HepG2 (cell line): ENCODE measurements around the gene SAPCD1. TPM values are rescaled to one million over a fixed set of nuclear protein-coding genes. Genes with fewer than 3 reads are reported as not detected.

ENCODE experiments used
- AGO2 ChIP-seq: fragments of 200-400 bp; formaldehyde crosslinking; optimal IDR thresholded peaks from 2 replicates; pipeline ENCODE3; 2017; ENCODE audit warnings: mild to moderate bottlenecking, low read depth, low read length, moderate library complexity
- AHR ChIP-seq: IDR thresholded peaks from 2 replicates; pipeline ENCODE4 v1.6.1; 2018; ENCODE audit warnings: missing genetic modification reagents, missing compliant biosample characterization
- GLMP ChIP-seq: sonication (generic); formaldehyde crosslinking; IDR thresholded peaks from 2 replicates; pipeline ENCODE4 v1.9.0; 2021; ENCODE audit warnings: missing genetic modification reagents, mild to moderate bottlenecking, borderline replicate concordance
- JARID2 ChIP-seq: sonication (generic); formaldehyde crosslinking; IDR thresholded peaks from 2 replicates; pipeline ENCODE4 v1.8.1; 2023; ENCODE audit warnings: missing genetic modification reagents, inconsistent platforms; ENCODE audit not compliant: insufficient replicate concordance
- MYPOP ChIP-seq: sonication (generic); formaldehyde crosslinking; IDR thresholded peaks from 2 replicates; pipeline ENCODE4 v1.8.1; 2023; ENCODE audit warnings: mild to moderate bottlenecking, moderate library complexity, missing genetic modification reagents
- POLR2A ChIP-seq, 2 experiments: IDR thresholded peaks; 2 replicates each; pipeline ENCODE4 v1.6.1; 2011; ENCODE audit warnings: low read depth in 2 of 2, low read length in 2 of 2, mild to moderate bottlenecking in 1 of 2, moderate library complexity in 1 of 2; ENCODE audit not compliant: insufficient read depth in 1 of 2
- TEAD3 ChIP-seq: optimal IDR thresholded peaks from 2 replicates; pipeline ENCODE3; 2016; ENCODE audit warnings: borderline replicate concordance
- TMF1 ChIP-seq: sonication (generic); formaldehyde crosslinking; IDR thresholded peaks from 2 replicates; pipeline ENCODE4 v1.8.1; 2022; ENCODE audit warnings: low read depth, missing genetic modification reagents
- TRIM22 ChIP-seq: fragments of 450-650 bp; IDR thresholded peaks from 2 replicates; pipeline ENCODE4 v1.6.1; 2017
- ZBTB38 ChIP-seq: sonication (generic); formaldehyde crosslinking; IDR thresholded peaks from 2 replicates; pipeline ENCODE4 v1.5.1; 2020; ENCODE audit warnings: mild to moderate bottlenecking, missing genetic modification reagents
- ZNF484 ChIP-seq: sonication (generic); formaldehyde crosslinking; IDR thresholded peaks from 2 replicates; pipeline ENCODE4 v1.5.1; 2020; ENCODE audit warnings: mild to moderate bottlenecking, low read depth, missing genetic modification reagents, borderline replicate concordance
- ZNF530 ChIP-seq: sonication (generic); formaldehyde crosslinking; IDR thresholded peaks from 2 replicates; pipeline ENCODE4 v1.5.0; 2020; ENCODE audit warnings: low read depth, mild to moderate bottlenecking, missing genetic modification reagents
- ZNF639 ChIP-seq: conservative IDR thresholded peaks from 2 replicates; pipeline ENCODE4 v1.6.1; 2018; ENCODE audit warnings: missing genetic modification reagents
- ZNF646 ChIP-seq: sonication (generic); formaldehyde crosslinking; IDR thresholded peaks from 2 replicates; pipeline ENCODE4 v1.9.0; 2021; ENCODE audit warnings: mild to moderate bottlenecking, missing genetic modification reagents
- ZNF652 ChIP-seq: IDR thresholded peaks from 2 replicates; pipeline ENCODE4 v1.6.1; 2016; ENCODE audit warnings: low read depth, borderline replicate concordance
- ZNF7 ChIP-seq: IDR thresholded peaks from 2 replicates; pipeline ENCODE4 v1.6.1; 2016; ENCODE audit warnings: missing biosample characterization, missing genetic modification reagents
- ZSCAN29 ChIP-seq: sonication (generic); formaldehyde crosslinking; conservative IDR thresholded peaks from 2 replicates; pipeline ENCODE4 v1.4.0; 2020; ENCODE audit warnings: mild to moderate bottlenecking, missing genetic modification reagents
- polyA plus RNA-seq, 8 experiments: library from polyadenylated mRNA; depleted of rRNA in 3 of 8; stranded (reverse) in 7 of 8; unstranded in 1 of 8; fragments of >200 nt; fragmentation: Illumina TruSeq in 4 of 8; extraction: Trizol in 4 of 8; gene quantifications; 2 replicates each; pipeline versions ENCODE4 v1.2.1 to v1.2.3, GENCODE V29; 2011 to 2016; ENCODE audit warnings: low read depth in 4 of 8, missing spikeins in 1 of 8, mixed read lengths in 1 of 8; ENCODE audit not compliant: insufficient read depth in 1 of 8
- total RNA-seq, 5 experiments: library from RNA; depleted of rRNA; stranded (reverse); fragments of >200 nt; fragmentation: Illumina TruSeq; extraction: Trizol; gene quantifications; 2 replicates each; pipeline ENCODE4 v1.2.3, GENCODE V29; 2016; ENCODE audit warnings: low read depth in 1 of 5

SAPCD1 gene
- total and polyA plus RNA-seq, 2 of the 13 experiments (the other 11 are each of a cell fraction or from before 2014, with no cell fraction given): 2.5 to 3.9 TPM

- peak; percentile 83 for TF ChIP-seq TMF1 (CRISPR knock-in tag)
- peak; percentile 73; the same call in 1 of the 2 replicates for TF ChIP-seq ZNF646 (CRISPR knock-in tag)
- TF ChIP-seq ZNF652 (CRISPR knock-in tag): peak; percentile 37; the same call in 1 of the 2 replicates
- TF ChIP-seq AGO2: no peak
- no peak for TF ChIP-seq AHR
- TF ChIP-seq TRIM22: no peak
- peak; percentile 31; the same call in 1 of the 2 replicates for TF ChIP-seq ZNF639
- no peak; the same call in 1 of the 2 replicates for TF ChIP-seq ZBTB38
- TF ChIP-seq JARID2: no peak
- peak; percentile 82 for TF ChIP-seq TEAD3 (CRISPR knock-in tag)
- TF ChIP-seq POLR2A (IDR thresholded peaks at IDR 0.05; ENCODE audit: insufficient read depth in 1 of 2, low read depth in 2 of 2, low read length in 2 of 2): peak in 1 of 2 experiments; percentile 80; a peak in 2 of 4 replicates
- peak; percentile 62; the same call in 1 of the 2 replicates for TF ChIP-seq ZSCAN29 (CRISPR knock-in tag)
- no peak for TF ChIP-seq ZNF530 (CRISPR knock-in tag)
- no peak for TF ChIP-seq ZNF7 (CRISPR knock-in tag)
- TF ChIP-seq MYPOP (CRISPR knock-in tag): 0 out of 2 replicates have a peak, but pooled peaks have one; percentile 11
- TF ChIP-seq ZNF484 (CRISPR knock-in tag): no peak
- TF ChIP-seq GLMP (CRISPR knock-in tag): no peak
These were observed 24.2 kb upstream of the SAPCD1 start (continued) for GRCh38 chr6:31737991-31738979.
